Measurements from ENCODE around the gene B3GALT4. TPM values are rescaled to one million over a fixed set of nuclear protein-coding genes. Genes with fewer than 3 reads are reported as not detected.
"Not testable (repeated sequence)": the region's sequence is repeated elsewhere in the genome, so short reads cannot be mapped to it uniquely, and the experiment has no call there.

The B3GALT4 gene, protein sequence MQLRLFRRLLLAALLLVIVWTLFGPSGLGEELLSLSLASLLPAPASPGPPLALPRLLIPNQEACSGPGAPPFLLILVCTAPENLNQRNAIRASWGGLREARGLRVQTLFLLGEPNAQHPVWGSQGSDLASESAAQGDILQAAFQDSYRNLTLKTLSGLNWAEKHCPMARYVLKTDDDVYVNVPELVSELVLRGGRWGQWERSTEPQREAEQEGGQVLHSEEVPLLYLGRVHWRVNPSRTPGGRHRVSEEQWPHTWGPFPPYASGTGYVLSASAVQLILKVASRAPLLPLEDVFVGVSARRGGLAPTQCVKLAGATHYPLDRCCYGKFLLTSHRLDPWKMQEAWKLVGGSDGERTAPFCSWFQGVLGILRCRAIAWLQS
- total RNA-seq: 17.1 and 19.7 TPM in 2 replicates

DNA sequence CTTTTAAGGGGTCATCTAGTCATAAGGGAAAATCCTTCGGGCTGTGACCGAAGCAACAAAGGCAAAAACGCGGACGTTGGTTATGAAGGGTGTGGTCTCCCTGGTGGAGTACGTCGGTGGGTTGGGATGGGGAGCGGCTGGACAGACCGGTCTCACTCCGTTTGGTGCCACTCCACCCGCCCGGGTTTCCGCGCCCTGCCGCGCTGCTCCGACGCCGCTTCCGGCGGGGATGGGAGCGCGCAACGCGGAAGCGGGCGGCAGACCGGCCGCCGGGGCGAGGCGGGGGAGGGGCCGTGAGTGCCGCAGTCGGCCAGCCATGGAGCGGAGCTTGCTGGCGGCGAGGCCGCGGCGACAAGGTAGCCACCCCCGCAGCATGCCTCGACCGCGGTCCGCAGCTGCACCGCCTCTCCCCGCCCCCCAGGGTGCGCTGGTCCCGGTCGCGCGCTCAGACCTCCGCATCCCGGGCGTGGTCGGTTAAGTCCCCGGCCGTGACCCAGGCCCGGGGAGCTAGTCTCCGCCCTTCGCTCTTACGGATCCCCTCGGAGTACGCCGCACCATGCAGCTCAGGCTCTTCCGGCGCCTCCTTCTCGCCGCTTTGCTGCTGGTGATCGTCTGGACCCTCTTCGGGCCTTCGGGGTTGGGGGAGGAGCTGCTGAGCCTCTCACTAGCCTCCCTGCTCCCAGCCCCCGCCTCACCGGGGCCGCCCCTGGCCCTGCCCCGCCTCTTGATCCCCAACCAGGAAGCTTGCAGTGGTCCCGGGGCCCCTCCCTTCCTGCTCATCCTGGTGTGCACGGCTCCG is at the start of gene B3GALT4:
Gene B3GALT4 (plus strand): TSS at position 260 of the 799 bp plus-strand sequence. CDS start 297 bp downstream, at position 557.
- intact Hi-C loops (cut with micrococcal nuclease): loop anchor here (1.0 to 10.0 kb wide), 9 partner anchors 12 to 1322 kb away; partner anchors contain the start of genes ATF6B, GPSM3, NELFE and PBX2

DNA sequence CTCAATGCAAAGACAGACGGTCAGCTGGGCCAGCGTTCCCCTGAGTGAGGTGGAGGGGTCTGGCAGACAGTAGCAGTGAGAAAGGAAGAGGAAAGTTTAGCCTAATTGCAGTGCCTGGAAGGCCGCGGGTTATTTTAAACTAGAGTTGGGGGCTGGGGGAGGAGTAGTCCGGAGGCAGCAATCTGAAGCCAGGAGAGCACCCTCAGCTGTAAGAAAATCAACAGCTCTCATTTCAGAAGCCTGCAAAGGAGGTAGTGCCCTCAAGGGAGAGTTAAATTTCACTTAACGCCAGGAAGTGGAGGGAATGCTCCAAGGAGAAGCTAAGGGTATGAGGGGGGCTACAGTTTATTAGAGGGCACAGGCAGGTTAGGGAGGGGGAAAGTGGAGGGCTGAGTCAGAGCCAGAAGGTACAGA is 41.7 kb upstream of the B3GALT4 start:
- intact Hi-C loops (cut with micrococcal nuclease): no loop called here

DNA sequence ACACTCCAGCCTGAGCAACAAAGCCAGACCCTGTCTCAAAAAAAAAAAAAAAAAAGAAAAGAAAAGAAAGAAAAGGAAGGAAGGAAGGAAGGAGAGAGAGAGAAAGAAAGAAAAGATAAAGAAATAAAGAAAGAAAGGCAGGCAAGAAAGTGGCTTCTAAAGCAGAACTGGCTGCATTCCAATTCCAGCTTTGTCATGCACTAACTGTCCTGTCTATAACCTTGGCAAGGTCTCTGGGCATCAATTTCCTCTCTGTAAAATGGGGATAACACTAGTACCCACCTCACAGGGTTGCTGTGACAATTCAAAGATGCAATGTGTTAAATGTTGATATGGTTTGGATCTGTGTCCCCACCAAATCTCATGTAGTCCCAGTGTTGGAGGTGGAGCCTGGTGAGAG is 40.6 kb upstream of the B3GALT4 start:
- intact Hi-C loops (cut with micrococcal nuclease): no loop called here

DNA sequence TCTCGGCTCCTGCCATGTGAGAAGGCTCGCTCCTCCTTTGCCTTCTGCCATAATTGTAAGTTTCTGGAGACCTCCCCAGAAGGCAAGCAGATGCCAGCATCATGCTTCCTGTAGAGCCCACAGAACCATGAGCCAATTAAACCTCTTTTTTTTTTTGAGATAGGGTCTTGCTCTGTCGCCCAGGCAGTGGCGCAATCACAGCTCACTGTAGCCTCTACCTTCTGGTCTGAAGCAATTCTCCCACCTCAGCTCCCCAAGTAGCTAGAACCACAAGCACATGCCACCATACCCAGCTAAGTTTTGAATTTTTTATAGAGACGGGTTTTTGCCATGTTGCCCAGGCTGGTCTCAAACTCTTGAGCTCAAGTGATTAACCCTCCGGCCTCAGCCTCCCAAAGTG is 40.1 kb upstream of the B3GALT4 start:
- intact Hi-C loops (cut with micrococcal nuclease): no loop called here

DNA sequence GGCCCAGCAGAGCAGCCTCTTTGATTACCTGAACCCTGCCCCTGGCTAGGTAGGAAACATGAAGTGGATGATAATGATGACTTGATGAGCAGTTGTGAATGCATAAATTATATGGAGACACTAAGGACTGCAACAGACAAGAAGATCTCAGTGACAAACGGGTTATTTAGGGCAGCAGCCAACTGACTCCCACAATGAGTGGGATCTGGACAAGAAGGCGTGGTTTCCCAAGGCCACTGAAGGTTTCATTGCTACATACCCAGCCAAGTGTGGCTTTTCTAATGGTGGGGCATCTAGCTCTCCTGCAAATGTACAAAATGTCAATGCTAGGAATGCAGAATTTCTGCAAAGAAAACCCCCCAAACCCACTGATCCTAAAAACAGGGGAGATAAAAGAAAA is 39.2 kb upstream of the B3GALT4 start:
- intact Hi-C loops (cut with micrococcal nuclease): no loop called here

DNA sequence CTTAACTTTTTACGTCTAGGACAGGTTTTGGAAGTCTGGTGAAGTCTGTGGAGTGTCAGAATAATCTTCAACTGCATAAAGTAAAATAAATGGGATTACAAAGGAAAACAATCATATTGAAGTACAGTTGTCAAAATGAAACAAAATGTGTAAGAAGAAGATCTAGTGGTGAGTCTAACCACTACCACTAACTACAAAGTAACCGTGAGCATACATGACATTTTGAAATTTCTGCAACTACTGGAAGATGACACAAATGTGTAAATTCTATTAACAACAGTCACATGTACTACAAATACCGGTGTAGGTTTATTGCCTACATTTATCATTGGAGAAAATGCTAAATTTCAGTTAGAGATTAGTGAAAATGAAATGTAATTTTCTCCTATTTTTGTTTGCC is 35.0 kb upstream of the B3GALT4 start:
- intact Hi-C loops (cut with micrococcal nuclease): no loop called here

DNA sequence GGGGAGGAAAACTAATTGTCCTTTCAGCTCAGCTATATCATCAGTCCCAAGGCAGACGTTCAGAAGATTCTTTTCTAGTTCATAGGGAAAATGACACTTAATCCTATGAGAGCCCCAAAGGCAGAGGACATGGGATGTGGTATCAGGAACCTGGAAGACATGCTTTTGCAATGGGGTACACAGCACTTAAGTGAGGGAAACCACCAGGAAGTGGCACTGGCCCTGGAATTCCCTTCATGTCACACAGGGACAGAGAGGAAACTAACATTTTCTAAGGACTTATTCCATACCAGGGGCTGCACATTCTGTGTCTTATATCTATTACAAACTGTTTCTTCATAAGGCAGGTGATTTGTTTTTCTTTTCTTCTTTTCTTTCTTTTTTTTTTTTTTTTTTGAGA is 33.4 kb upstream of the B3GALT4 start:
- intact Hi-C loops (cut with micrococcal nuclease): no loop called here

DNA sequence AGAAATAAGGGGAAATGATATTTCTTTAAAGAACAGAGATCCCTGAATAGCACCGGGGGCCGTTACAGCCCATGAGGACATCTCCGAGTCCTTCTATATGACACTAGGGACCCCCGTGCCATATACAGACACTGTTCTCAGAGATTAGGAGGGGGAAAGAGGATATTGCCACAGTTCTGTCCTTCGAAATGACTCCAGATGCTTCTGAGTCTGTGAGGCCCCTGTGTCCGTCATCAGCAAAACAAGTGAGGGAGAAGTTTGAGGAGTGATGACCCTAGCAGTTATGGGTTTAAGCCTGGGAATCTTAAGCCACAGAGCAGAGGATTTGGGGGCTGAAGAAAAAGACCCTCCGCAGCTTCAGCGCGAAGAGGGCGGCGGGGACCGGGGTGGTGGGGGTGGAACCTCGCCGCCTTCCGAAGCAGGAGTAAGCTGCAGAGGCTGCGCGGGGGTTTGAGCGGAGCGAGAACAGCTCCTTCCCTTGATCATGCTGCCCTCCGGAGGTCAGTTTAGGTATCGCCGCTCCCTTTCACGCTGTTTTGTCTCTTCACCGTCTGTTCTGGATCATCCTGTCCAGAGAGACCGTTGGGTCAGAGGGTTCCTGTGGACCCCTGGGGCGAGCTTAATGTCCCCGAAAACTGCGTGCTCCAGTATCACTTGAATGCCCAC is 28.8 kb upstream of the B3GALT4 start:
- intact Hi-C loops (cut with micrococcal nuclease): loop anchor here (1.0 to 5.0 kb wide), 11 partner anchors 44 to 403 kb away; partner anchors contain the start of genes HLA-DMB, HLA-DPB1, HSD17B8 and PSMB8

DNA sequence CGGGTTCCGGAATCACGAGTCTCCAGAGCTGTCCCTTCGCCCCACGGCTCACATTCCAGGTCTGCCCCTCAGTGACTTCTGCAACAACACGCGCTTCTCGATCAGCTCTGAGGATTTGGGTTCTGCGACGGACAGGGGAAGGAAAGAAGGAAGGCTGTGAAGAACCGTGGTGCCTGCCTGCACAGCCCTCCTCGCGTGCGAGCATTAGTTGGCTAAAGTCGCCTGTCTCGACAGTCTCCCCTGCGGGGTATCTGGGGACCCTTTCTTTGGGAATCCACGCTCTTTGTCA is 28.3 kb upstream of the B3GALT4 start:
- intact Hi-C loops (cut with micrococcal nuclease): loop anchor here (1.0 to 5.0 kb wide), 11 partner anchors 44 to 404 kb away; partner anchors contain the start of genes HLA-DMB, HLA-DPB1, HSD17B8 and PSMB8

DNA sequence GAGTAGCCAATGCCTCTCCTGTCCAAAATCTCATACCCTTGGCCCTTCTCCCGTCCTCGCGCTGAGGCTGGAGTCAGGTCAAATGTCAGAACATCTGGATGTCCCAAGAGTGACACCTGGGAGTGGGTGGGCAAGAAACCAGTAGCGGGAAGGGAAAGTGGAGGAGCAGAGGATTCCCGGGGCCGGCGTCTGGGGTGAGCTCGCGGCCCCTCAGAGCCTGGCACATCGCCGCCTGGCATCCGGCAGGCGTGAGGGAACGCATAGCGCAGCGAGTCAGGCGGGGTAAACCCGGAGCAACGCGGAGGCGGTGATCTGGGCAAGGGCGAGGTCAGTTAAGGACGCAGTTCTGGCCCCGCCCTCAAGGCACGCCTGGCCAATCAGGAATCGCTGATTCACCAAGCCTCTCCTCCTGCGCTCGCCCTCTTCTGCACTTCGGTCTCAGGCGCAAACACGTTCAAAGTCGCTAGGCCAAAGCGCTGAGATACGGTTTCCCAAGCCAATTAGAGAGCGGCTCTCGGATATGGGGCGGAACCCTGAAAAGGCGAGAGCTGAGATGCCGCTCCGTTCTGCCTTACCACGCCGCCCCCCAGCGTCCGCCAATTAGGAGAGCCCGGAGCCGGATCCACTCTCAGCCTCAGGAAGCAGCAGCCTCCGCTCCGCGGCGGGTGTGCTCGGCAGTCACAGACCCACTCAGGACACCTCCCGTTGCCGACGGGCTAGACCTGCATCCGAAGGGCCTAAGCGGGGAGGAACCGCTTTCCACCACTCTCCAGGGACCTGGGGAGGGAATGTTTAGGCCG is 27.8 kb upstream of the B3GALT4 start:
- intact Hi-C loops (cut with micrococcal nuclease): loop anchor here (1.0 to 5.0 kb wide), 20 partner anchors 22 to 1119 kb away; partner anchors contain the start of genes B3GALT4, FKBPL, HLA-DMB and HLA-DPB1

DNA sequence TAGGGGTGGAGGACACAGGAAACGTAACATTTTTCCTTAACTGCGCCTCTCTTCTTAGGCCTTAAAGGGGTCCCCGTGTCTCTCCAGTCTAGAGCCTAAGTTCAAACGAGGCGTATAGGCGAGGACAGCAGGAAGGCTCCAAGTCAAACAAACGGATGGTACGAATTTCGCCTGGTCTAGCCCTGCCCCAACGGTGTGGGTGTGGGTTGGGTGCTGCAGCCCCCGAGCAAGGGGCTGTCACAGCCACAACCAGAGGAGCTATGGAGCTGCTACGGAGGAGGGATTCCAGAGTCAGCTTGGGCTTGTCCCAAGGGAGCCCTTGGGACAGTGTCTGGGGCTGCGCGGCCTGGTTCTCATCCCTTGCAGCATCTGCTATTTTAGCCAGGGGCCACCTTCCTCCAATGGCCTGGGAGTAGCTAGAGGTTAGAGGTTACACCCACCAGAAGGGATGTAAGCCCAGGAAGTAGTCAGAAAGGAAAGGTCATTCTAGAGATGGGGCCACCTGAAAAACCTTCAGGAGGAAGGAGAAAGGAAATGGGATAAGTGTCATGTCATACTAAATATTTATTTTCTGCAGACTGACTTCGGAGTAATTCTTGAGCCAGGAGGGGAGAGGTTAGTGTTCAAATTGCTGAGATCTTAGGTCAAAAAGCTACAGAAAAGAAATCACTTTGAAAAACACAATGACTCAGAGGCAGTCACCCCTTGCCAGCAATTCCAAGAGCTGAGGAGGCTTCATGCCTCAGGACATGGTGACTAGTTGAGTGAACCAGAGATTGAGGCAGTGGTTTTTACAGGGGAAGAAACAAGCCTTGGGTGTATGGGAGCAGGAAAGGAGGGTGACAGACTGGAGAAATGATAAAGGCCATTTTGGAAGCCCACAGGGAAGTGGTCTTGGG is 26.9 kb upstream of the B3GALT4 start:
- intact Hi-C loops (cut with micrococcal nuclease): loop anchor here (1.0 to 5.0 kb wide), 14 partner anchors 21 to 1120 kb away; partner anchors contain the start of genes B3GALT4, FKBPL, HLA-DMB and KIFC1

DNA sequence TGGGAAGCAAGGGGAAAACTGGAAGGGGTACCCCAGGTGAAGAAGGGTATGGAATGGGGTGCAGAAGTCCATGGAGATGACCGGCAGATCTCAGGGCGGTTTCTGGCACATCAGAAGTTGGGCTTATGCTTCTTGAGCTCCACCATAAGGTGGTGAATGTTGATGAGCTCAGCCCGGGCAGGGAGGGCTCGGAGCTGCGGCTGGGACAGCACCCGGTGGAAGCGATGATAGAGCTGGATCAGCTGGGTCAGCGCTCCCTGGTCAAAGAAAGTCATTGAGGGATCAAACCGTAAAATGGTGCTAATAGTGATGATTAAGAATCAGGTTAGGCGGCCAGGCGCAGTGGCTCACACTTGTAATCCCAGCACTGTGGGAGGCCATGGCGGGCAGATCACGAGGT is 26.2 kb upstream of the B3GALT4 start:
- intact Hi-C loops (cut with micrococcal nuclease): no loop called here

DNA sequence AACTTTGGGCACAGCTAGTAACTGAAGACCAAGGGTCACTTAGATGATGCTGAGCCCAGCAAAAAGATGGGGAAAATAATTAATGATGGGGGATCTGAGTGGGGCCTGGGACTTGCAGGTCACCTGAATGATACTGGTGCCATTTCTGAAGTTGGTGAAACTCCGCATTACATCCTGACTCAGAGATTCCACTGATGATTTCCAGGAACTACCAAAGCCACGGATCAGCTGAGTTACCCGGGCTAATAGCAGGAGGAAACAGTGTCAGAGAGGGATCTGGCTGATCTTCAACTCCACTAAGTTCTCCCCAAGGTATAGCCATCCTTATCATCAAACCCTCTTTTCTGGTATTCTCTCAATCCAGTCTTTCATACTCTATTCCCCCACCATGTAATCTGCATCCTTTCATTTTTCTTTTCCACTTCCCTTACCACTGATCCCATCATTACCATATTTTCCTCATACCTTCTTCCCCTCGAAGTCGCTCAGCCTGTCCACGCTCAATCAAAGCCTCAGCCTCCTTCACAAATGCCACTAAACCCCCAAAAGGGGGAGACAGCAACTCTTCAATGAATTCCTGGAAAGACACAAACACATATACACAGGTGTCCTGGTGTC is 25.4 kb upstream of the B3GALT4 start:
- intact Hi-C loops (cut with micrococcal nuclease): no loop called here

DNA sequence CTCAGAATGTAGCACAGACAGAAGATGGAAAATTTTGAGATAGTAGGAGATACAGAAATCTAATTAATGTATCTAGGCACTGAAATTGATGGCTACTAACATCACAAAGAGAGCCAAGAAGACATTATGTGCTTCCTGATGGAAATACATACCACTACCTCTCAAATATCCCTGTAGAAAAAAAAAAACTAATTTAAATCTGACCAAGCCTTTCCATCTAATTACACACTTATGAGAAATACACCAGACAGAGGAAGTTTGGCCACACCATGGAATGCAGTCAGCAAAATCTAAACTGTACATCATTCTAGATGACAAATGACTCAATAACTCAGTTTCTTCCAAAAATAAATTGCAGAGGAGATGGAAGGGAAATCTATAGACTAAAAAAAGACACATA is 24.2 kb upstream of the B3GALT4 start:
- intact Hi-C loops (cut with micrococcal nuclease): no loop called here

DNA sequence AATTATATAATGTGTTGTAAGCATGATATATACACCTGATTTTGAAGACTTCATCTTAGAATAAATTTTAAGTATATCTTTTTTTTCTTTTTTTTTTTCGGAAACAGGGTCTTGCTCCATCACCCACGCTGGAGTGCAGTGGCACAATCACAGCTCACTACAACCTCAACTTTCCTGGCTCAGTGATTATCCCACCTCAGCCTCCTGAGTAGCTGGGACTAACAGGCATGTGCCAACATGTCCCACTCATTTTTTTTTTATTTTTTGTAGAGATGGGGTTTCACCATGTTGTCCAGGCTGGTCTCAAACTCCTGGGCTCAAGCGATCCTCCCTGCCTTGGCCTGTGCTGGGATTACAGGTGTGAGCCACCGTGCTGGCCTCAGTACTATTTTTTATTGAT is 22.3 kb upstream of the B3GALT4 start:
- intact Hi-C loops (cut with micrococcal nuclease): no loop called here

DNA sequence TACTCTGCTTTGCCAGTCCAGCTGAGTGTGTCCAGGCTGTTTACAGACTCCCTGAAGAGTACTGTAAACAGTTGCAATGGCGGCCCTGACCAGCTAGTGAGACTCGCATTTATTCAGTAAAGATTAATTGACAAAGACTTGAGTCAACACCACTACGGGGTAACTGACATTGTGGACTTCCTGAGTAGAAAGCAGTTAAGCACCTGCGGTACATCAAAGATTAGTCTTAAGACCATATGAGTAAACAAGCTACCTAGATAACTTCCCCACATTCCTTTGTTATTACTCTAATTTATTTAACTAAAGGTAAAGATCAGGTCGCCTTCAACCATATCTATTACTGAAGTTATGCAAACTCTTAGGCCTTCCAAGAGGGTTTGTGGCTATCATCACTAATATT is 17.9 kb upstream of the B3GALT4 start:
- intact Hi-C loops (cut with micrococcal nuclease): no loop called here

DNA sequence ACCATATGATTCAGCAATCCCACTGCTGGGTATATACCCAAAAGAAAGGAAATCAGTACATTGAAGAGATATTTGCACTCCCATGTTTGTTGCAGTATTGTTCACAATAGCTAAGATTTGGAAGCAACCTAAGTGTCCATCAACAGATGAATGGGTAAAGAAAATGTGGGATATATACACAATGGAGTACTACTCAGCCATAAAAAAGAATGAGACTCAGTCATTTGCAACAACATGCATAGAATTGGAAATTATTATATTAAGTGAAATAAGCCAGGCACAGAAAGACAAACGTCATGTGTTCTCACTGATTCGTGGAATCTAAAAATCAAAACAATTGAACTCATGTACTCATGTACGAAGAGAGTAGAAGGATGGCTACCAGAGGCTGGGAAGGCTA is 14.4 kb upstream of the B3GALT4 start:
- intact Hi-C loops (cut with micrococcal nuclease): not testable (repeated sequence)

DNA sequence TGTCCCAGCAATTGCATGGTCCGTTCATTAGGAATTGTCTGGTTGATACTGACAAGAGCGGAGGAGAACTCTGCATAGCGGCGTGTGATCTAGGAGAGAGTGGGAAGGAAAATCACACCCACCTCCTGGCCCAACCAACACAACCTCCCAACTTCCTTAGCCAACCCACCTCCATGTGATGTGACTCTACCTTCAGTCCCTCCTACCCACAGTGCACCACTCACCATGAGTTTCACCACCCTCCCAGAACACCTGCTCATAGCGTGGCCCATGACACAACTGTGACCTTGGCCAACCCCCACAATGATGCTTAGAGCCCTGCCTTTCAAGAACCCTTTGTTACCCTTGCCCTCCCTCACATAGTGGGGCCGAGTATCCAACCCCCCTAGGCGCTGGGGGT is 12.9 kb upstream of the B3GALT4 start:
- intact Hi-C loops (cut with micrococcal nuclease): no loop called here

DNA sequence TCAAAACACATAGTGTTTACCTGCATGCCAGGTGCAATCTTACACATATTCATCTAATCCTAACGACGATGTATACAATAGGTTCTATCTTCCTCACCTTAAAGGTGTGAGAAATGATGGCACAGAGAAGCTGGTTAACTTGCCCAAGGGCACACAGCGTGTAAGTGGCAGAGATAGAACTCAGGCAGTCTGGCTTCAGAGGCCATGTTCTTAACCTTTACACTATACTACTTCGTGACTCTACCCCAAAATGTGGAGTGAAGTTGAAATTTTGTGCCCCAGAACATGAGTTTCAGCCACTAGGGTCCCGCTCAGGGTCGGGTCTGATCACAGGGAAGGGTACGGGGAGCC is 5.8 kb upstream of the B3GALT4 start:
- intact Hi-C loops (cut with micrococcal nuclease): loop anchor here (1.0 to 10.0 kb wide), 11 partner anchors 22 to 1316 kb away; partner anchors contain the start of genes ATF6B, CUTA, GPSM3 and NELFE

Data from T-helper 1 cell treated with Interleukin-12 subunit alpha and Interleukin-12 subunit beta and Interleukin-4 antibody, amounts not matched to agents 30 ng/mL and 1 ng/mL, for 36 hours (primary cell).